OCI-LY7 (cell line): Measurements from ENCODE around the gene ZC3H12D. TPM values are rescaled to one million over a fixed set of nuclear protein-coding genes. Genes with fewer than 3 reads are reported as not detected.

Experiments used
- BruUV-seq: library from RNA; stranded (reverse); fragments of 400-500 nt; replicated peaks from 2 replicates; lab custom pipeline; 2021; lab: Mats Ljungman, UMichigan
- CTCF ChIA-PET: fragments of 300-600 bp; sonication (Branson Sonifier 250); formaldehyde crosslinking; loops from one replicate; lab custom pipeline; 2022; ENCODE audit warnings: antibody characterized with exemption; ENCODE audit not compliant: unreplicated experiment; lab: Charles Lee
- POLR2A ChIA-PET: fragments of 300-600 bp; sonication (Branson Sonifier 250); formaldehyde crosslinking; loops from one replicate; lab custom pipeline; 2022; ENCODE audit warnings: antibody characterized with exemption; lab: Charles Lee
- DNase-seq: peaks from one replicate; pipeline ENCODE4 v3.0.0-alpha.2; 2015; ENCODE audit warnings: low spot score
- H2AFZ ChIP-seq: fragments of 200-600 bp; sonication (generic), shearing (Covaris generic); 2 replicates; pipeline ENCODE4 v1.6.1; 2014; ENCODE audit warnings: mild to moderate bottlenecking, antibody characterized with exemption, low read length, moderate library complexity
- H3K27ac ChIP-seq: fragments of 200-600 bp; sonication (generic); 2 replicates; pipeline ENCODE4 v1.5.1; 2014; ENCODE audit warnings: mixed run types, low read depth, mild to moderate bottlenecking, moderate library complexity, low read length, inconsistent platforms; ENCODE audit not compliant: poor library complexity, severe bottlenecking
- H3K36me3 ChIP-seq: fragments of 200-600 bp; sonication (generic); 2 replicates; pipeline ENCODE4 v1.6.1; 2014; ENCODE audit warnings: mild to moderate bottlenecking, antibody characterized with exemption, low read length, moderate library complexity, mixed read lengths; ENCODE audit not compliant: insufficient read depth
- H3K4me1 ChIP-seq: fragments of 200-600 bp; sonication (generic); 2 replicates; pipeline ENCODE4 v1.5.1; 2014; ENCODE audit warnings: mild to moderate bottlenecking, low read length; ENCODE audit not compliant: insufficient read depth, poor library complexity, severe bottlenecking
- H3K4me2 ChIP-seq: fragments of 200-600 bp; sonication (generic); 2 replicates; pipeline ENCODE4 v1.6.1; 2014; ENCODE audit warnings: mild to moderate bottlenecking, low read length
- H3K4me3 ChIP-seq: fragments of 200-600 bp; sonication (generic); 2 replicates; pipeline ENCODE4 v1.5.1; 2014; ENCODE audit warnings: mild to moderate bottlenecking, low read depth, low read length; ENCODE audit not compliant: poor library complexity, severe bottlenecking
- H3K79me2 ChIP-seq: fragments of 200-600 bp; sonication (generic); 2 replicates; pipeline ENCODE4 v1.6.1; 2016; ENCODE audit warnings: low read depth, mild to moderate bottlenecking, low read length, moderate library complexity, mixed read lengths; ENCODE audit not compliant: insufficient read depth
- H3K9me2 ChIP-seq: fragments of 200-600 bp; sonication (generic); 2 replicates; pipeline ENCODE4 v1.6.1; 2016; ENCODE audit warnings: mild to moderate bottlenecking, low read length, mixed read lengths; ENCODE audit not compliant: insufficient read depth
- H3K9me3 ChIP-seq: fragments of 200-600 bp; sonication (generic); 2 replicates; pipeline ENCODE4 v1.6.1; 2014; ENCODE audit warnings: mild to moderate bottlenecking, mixed run types, low read length, mixed read lengths
- H4K20me1 ChIP-seq: fragments of 200-600 bp; sonication (generic); 2 replicates; pipeline ENCODE4 v1.6.1; 2014; ENCODE audit warnings: mild to moderate bottlenecking, antibody characterized with exemption, low read length, moderate library complexity, mixed read lengths; ENCODE audit not compliant: insufficient read depth
- CTCF ChIP-seq: fragments of 200-600 bp; sonication (generic); conservative IDR thresholded peaks from 2 replicates; pipeline ENCODE4 v1.5.1; 2014; ENCODE audit warnings: mild to moderate bottlenecking, antibody characterized with exemption, low read length, moderate library complexity, mixed read lengths
- EZH2phosphoT487 ChIP-seq: fragments of 200-600 bp; sonication (generic); IDR thresholded peaks from 2 replicates; pipeline ENCODE4 v1.6.1; 2018; ENCODE audit warnings: low read depth, borderline replicate concordance, mild to moderate bottlenecking, mixed run types, antibody characterized with exemption, low read length, moderate library complexity, mixed read lengths
- intact Hi-C: fragments of 100-400 bp; cut with micrococcal nuclease; formaldehyde crosslinking; loops from one replicate; pipeline ENCODE4 v1.10.0; 2022; ENCODE audit not compliant: unreplicated experiment
- total RNA-seq, 2 experiments: library from RNA; depleted of rRNA in 1 of 2; stranded (reverse); fragments of >200 nt in 1 of 2; shearing (Covaris generic) in 1 of 2; gene quantifications; 2 replicates each; pipeline ENCODE4 v1.2.3, GENCODE V29; 2014 to 2022

The ZC3H12D gene
- total RNA-seq, 2 experiments from 2014 or later = 12.8 to 22.6 TPM

GRCh38 chr6:149431905-149432775 lies 52.7 kb downstream of the ZC3H12D start:
- Histone ChIP-seq H3K4me2 (peak overlapping the region; percentile 40; the same call in 1 of the 2 replicates), H3K36me3 (no peaks in the 10 kb centered on the region), H3K79me2 (no peaks in the 10 kb centered on the region), H3K4me3 (no peak overlapping the region), H3K4me1 (peaks cover 7% of the 10 kb centered on the region), H3K9me2 (no peaks in the 10 kb centered on the region), H2AFZ (peak overlapping the region; percentile 12; the same call in 1 of the 2 replicates), H4K20me1 (no peaks in the 10 kb centered on the region), H3K9me3 (no peaks in the 10 kb centered on the region), H3K27ac (no peak overlapping the region)
- BruUV-seq = no TSS peak
- DNase-seq = peak; percentile 88
- TF ChIP-seq EZH2phosphoT487 (no peak), CTCF (peak; percentile 95)
- intact Hi-C loops = loop anchor here (1.0 to 2.0 kb wide), 5 partner anchors 85 to 403 kb away; partner anchors contain the start of gene TAB2
- ChIA-PET POLR2A (interaction anchor here (0.5 to 1.5 kb wide), 5 partner anchors 11 to 676 kb away, joined by 3 to 5 read pairs (median 4); no protein-coding TSS in a partner anchor), CTCF (interaction anchor here (0.5 to 1.5 kb wide), 9 partner anchors 9 to 403 kb away, joined by 3 to 9 read pairs (median 4); no protein-coding TSS in a partner anchor)

GRCh38 chr6:149429427-149430360 lies 55.1 kb downstream of the ZC3H12D start:
- Histone ChIP-seq H3K4me2 (no peak overlapping the region), H3K9me2 (no peaks in the 10 kb centered on the region), H3K4me3 (no peak overlapping the region), H2AFZ (no peak overlapping the region), H3K27ac (no peak overlapping the region), H3K79me2 (no peaks in the 10 kb centered on the region), H4K20me1 (no peaks in the 10 kb centered on the region), H3K9me3 (no peaks in the 10 kb centered on the region), H3K4me1 (peaks cover 7% of the 10 kb centered on the region), H3K36me3 (no peaks in the 10 kb centered on the region)
- DNase-seq = no peak
- 0 out of 2 replicates have a peak, but pooled peaks have one; percentile 27 for TF ChIP-seq CTCF
- no peak for TF ChIP-seq EZH2phosphoT487
- ChIA-PET CTCF (no interaction called here), POLR2A (no interaction called here)
- intact Hi-C loops = no loop called here
- BruUV-seq = no TSS peak
